GM21381 (cell line): ENCODE measurements around the gene RNU6-1.

ENCODE experiments used
- ATAC-seq: cut with Tn5 transposase; IDR thresholded peaks from one replicate; pipeline ENCODE4 v1.9.1; 2021; ENCODE audit warnings: mild to moderate bottlenecking, moderate library complexity; ENCODE audit not compliant: unreplicated experiment

RNU6-1 gene

DNA sequence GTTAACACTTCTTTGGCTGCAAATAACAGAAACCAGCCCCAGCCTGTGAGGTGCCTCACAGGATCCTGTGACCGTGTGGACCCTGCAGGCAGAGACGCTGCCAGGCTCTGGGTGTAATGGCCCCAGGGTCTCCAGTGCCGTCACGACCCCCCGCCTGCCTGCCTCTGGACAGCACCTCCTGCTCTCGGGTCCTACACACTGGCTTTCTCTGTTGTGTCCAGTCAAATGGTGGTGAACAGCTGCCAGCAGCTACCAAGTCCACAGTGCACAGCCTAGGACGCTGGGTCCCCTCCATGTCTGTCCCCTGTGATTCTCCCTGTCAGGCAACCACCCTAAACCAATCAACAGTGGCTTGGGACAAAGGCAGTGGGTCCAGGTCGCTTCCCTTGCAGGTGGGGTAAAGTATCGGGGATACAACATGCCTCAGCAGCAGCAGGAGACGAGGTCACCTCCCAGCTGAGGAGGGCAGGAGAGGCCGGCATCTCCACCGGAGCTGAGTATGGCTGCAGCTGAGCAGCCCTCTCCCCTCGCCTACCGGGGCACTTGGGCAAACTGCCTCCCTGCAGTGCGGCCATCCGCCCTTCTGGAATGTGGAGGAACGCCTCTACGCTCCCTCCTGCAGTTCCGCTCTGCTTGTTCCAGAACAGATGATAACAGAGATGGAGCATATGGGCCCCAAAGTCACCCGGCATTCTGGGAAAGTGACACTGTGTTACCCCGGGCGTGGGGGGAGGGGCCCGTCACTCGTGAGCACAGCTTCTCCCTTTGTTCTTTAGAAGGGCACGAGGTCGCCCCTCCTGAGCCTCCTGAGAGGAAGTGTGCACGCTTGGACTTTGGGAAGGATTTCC, 35.6 kb downstream of the RNU6-1 start:
- ATAC-seq, result no peak

GRCh38 chr15:67803299-67803698, 36.5 kb downstream of the RNU6-1 start:
- ATAC-seq, result no peak

DNA sequence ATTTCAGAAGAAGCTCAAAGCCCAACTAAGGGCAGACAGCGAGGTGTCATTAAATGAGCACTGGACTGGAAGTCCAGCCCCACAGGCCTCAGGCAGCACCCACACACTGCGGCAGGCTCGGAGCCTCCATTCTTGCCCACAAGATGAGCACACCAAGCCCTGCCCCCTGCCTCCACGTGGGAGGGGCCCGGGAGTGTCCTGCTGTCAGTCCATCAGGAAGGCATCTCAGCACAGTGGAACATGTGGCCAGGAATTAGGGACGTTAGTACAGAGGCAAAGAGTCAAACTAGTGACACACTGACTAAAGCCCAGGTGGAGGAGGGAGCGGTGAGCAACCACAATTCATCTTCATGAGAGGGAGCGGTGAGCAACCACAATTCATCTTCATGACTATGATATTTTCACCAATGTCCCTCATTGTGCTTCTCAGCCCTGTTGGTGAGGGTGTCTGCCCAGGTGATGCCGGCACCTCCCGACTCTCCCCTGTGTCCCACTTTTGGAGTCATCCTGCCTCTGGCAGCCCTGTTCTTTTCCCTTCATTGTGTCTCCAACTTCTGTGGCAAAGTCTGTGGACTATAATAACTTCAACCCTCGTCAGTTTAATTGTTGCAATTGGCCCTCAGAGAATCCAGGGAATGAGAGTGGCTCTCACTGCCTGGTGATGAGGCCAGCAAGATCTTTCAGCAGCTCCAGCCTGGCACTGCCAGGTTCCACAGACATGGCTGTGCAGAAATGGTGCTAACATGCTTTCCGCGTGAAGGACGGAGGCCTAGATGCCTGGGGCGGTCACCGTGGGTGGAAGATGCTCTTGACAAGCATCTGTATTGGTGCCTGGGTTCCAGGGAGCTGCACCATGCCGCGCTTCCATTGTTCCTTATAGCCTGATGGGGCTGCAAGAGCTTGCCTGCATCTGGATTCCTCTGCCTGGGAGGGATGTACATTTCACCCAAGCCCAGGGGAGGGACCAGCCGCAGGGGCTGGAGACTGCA, 37.6 kb downstream of the RNU6-1 start:
- ATAC-seq, result no peak

- no peak for ATAC-seq
These were observed 38.7 kb downstream of the RNU6-1 start for GRCh38 chr15:67801142-67801541.

GRCh38 chr15:67799801-67800205, 40.0 kb downstream of the RNU6-1 start:
- ATAC-seq, result no peak

DNA sequence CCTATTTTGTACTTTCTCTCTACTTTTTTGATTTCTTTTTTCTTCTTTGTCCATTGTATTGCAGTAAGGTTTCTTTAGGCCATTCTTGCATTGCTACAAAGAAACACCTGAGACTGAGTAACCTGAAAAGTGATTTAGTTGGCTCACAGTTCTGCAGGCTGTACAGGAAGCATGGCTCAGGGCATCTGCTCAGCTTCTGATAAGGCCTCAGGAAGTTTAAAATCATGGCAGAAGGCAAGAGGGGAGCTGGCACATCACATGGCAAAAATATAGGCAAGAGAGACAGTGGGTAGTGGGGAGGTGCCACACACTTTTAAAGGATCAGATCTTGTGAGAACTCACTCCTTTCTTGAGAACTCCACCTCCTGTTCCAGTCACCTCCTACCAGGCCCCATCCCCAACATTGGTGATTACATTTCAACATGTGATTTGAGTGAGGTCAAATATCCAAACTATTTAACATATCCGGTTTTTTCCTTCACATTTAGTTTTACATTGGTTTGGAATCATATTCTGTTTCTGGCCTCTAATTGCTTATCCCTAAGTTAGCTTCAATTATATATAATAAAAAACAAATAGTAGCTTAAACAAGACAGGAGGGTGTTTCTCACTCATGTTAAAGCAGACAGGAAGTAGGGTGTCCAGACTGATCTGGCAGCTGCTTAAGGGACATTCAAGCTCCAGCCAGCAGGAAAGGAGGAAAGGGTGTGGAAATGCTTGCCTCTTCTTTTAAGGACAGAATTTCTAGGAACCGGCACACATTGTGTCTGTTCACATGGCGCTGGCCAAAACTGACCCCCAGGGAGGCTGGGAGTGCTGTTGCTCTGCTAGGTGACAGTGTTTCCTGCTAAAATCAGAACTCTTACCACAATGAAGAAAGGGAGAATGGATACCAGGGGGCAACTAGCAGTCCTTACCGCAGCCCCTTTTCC, 43.4 kb downstream of the RNU6-1 start:
- no peak for ATAC-seq

DNA sequence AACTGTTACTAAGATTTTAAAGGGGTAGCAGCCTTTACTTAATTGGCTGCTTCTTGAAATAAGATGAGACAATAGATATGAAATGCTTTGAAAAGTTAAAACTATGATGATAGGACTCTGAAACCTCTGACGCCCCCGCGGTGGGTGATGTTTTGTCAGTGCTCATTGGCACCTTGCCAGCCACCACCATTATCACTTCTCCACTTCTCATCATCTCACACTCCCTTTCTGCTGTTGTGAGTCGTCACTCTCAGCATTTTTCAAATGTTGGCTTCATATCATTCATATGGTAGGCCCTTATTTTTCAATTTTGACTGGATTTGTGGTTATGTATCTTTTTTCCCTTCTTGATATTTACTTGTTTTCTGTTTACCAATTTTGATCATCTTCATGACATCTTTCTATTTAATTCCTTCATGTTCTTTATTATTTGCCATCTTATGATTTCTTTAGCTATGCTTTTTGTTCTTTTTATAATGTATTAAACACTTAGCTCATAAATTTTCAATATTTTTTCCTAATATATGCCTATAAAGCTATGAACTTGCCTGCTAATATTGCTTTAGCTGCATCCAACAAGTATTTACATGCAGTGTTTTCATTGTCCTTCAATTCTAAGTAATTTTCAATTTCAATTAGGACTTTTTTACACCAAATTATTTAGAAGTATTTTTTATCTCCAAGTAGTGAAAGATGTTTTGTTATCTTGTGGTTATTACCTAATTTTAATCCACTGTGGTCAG, 44.8 kb downstream of the RNU6-1 start:
- no peak for ATAC-seq

DNA sequence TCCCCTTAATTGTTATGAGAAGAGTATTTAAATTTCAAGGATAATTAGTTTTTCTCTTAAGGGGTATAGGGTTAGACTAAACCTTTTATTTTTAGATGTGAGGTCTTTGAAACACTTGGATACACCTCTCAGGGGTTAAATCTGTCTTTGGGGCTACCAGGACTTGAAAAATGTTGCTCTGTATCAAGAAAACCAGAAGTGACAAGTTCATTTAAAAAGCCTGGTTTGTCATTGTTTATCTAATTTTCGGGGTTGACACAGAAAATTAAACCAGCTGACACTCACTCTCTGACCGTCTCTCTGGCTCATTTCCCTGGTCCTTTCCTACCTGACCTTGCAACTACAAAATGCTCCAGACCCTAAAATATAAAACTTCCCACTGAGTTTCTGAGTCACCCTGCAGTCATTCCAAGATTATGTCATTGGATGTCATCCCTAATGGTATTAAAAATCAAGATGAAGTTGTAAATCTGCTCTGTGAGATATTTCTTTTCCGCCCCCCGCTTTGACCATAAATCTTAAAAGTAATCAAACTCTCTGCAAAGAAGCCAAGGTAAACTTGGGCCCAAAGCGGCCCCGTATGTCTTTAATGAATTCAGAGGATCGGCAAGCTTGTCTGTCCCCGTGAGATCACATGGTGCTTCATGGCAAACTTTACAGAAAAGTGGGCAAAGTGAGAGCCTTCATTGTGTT, 47.4 kb downstream of the RNU6-1 start:
- no peak for ATAC-seq

DNA sequence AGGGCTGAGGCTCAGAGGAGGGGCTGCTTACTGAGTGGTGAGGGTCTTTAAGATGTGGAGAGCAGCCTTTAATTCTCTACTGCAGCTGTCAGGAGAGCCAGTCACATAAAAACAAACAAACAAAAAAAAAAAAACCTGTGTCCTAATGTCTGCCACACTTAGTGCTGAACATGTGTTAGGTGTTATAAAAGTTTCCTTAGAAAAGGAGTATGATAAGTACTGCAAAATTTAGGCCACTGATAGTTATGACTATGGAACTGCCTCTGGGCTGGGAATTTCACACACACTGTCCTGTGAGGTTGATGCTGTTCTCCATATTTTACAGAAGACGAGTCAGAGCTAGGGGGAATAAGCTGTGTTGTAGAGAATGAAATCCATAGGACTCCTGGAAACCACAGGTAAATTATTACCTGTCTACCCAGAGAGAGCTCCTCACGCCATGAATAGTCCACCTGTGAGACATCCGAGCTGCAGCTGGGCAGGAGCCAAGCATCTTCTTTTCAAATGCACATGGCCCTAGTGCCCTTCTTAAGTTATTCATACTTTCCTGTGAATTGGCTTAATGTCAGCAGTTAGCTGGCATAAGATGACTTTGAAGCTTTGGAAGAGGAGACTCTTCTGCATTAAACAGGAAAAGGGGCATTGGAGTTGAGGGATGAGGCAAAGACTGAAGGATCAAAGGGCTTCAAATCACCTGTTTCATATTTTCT, 49.1 kb downstream of the RNU6-1 start:
- no peak for ATAC-seq
